Measurements from ENCODE around the gene YY1AP1. TPM values are rescaled to one million over a fixed set of nuclear protein-coding genes. Genes with fewer than 3 reads are reported as not detected.

YY1AP1 gene
- polyA plus RNA-seq, 1 of the 3 experiments (the other 2 are of a cell fraction), result 45.0 TPM

DNA sequence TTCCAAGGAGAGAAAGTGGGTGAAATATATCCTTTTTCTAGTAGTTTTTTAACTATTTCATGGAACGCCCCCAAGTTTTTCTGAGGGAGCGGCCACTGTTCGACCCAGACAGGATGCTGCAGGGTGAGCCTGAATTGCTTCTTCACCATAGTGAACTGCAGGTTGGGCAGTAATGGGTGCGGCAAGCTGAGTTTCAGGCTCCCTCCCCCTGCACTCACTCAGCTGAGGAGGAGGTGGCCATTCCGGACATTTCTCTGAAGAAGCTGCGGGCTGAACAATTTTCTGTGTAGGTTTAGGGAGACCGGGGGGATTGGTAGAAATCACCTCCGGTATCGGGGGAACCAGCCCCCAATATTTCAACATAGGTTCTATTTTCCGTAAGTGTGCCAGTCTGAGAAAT is 8.5 kb upstream of the YY1AP1 start:
- WGBS (ENCODE audit: low lambda C conversion rate), result 96% methylated on average over 10 of the region's 10 CpGs
- Histone ChIP-seq H4K20me1 (ENCODE audit: insufficient read depth) (peaks cover 23% of the 10 kb centered on the region; the same call in 1 of the 2 replicates), H3K4me1 (ENCODE audit: control insufficient read depth in 1 of 2, insufficient read depth in 2 of 2, low read depth in 1 of 2, low read length in 1 of 2) (peaks cover 0 to 4% of the 10 kb centered on the region in 2 experiments; a peak in 1 of 4 replicates), H3K4me3 (ENCODE audit: low read depth in 2 of 2, low read length in 1 of 2) (no peak overlapping the region), H2AFZ (ENCODE audit: low read depth) (no peak overlapping the region), H3K79me2 (ENCODE audit: insufficient read depth) (peaks cover 84% of the 10 kb centered on the region), H3K9me3 (no peaks in the 10 kb centered on the region), H3K27ac (ENCODE audit: low read depth in 2 of 2, low read length in 1 of 2) (no peak overlapping the region), H3K36me3 (replicated peaks in 1 of 2; ENCODE audit: control insufficient read depth in 1 of 2, insufficient read depth in 2 of 2, low read length in 1 of 2) (peaks cover 26 to 44% of the 10 kb centered on the region in 2 experiments), H3K27me3 (ENCODE audit: insufficient read depth) (no peaks in the 10 kb centered on the region), H3K9me2 (no peaks in the 10 kb centered on the region), H3K4me2 (no peak overlapping the region), H3F3A (replicated peaks; ENCODE audit: insufficient read depth) (peaks cover 16% of the 10 kb centered on the region), H3K9ac (no peak overlapping the region)
- TF ChIP-seq TCF12 (IDR thresholded peaks at IDR 0.05), result no peak
- TF ChIP-seq, protein P1, sequence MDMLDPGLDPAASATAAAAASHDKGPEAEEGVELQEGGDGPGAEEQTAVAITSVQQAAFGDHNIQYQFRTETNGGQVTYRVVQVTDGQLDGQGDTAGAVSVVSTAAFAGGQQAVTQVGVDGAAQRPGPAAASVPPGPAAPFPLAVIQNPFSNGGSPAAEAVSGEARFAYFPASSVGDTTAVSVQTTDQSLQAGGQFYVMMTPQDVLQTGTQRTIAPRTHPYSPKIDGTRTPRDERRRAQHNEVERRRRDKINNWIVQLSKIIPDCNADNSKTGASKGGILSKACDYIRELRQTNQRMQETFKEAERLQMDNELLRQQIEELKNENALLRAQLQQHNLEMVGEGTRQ (IDR thresholded peaks at IDR 0.05; ENCODE audit: borderline replicate concordance, low read depth, low read length), result no peak
- POLR2A ChIA-PET, result no interaction called here
- DNase-seq, result no peak
- CTCF ChIA-PET, result no interaction called here

DNA sequence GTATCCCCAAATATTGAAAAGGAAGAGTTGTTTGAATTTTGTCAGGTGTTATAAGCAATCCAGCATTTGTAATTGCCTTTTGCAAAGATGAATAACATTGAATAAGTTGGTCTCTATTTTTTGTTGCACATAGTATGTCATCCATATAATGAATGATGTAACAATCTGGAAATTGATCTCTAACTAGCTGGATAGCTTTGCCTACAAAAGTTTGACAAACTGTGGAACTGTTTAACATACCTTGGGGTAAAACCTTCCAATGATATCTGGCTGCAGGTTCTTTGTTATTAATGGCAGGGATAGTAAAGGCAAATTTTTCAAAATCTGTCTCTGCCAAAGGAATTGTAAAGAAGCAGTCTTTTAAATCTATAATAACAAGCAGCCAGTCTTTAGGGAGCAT is 8.0 kb upstream of the YY1AP1 start:
- H3K9me3 ChIP-seq, result no peaks in the 10 kb centered on the region; the same call in 1 of the 2 replicates
- H3K9ac ChIP-seq, result no peak overlapping the region
- no peaks in the 10 kb centered on the region for H3K27me3 ChIP-seq (ENCODE audit: insufficient read depth)
- H3K4me1 ChIP-seq (ENCODE audit: control insufficient read depth in 1 of 2, insufficient read depth in 2 of 2, low read depth in 1 of 2, low read length in 1 of 2), result peaks cover 0 to 4% of the 10 kb centered on the region in 2 experiments; a peak in 1 of 4 replicates
- H4K20me1 ChIP-seq (ENCODE audit: insufficient read depth), result peaks cover 23% of the 10 kb centered on the region; the same call in 1 of the 2 replicates
- CTCF ChIA-PET, result no interaction called here
- no peak overlapping the region for H3K4me3 ChIP-seq (ENCODE audit: low read depth in 2 of 2, low read length in 1 of 2)
- DNase-seq, result no peak
- H2AFZ ChIP-seq (ENCODE audit: low read depth), result no peak overlapping the region
- TF ChIP-seq, protein P2, sequence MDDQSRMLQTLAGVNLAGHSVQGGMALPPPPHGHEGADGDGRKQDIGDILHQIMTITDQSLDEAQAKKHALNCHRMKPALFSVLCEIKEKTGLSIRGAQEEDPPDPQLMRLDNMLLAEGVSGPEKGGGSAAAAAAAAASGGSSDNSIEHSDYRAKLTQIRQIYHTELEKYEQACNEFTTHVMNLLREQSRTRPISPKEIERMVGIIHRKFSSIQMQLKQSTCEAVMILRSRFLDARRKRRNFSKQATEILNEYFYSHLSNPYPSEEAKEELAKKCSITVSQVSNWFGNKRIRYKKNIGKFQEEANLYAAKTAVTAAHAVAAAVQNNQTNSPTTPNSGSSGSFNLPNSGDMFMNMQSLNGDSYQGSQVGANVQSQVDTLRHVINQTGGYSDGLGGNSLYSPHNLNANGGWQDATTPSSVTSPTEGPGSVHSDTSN (IDR thresholded peaks at IDR 0.05), result no peak
- no peak for TF ChIP-seq MXI1 (IDR thresholded peaks at IDR 0.05; ENCODE audit: low read depth, low read length)
- no peak overlapping the region for H3K27ac ChIP-seq (ENCODE audit: low read depth in 2 of 2, low read length in 1 of 2)
- H3K4me2 ChIP-seq, result no peak overlapping the region
- peaks cover 31 to 49% of the 10 kb centered on the region in 2 experiments for H3K36me3 ChIP-seq (replicated peaks in 1 of 2; ENCODE audit: control insufficient read depth in 1 of 2, insufficient read depth in 2 of 2, low read length in 1 of 2)
- H3K9me2 ChIP-seq, result no peaks in the 10 kb centered on the region
- POLR2A ChIA-PET, result no interaction called here
- peaks cover 19% of the 10 kb centered on the region for H3F3A ChIP-seq (replicated peaks; ENCODE audit: insufficient read depth)
- peaks cover 88% of the 10 kb centered on the region for H3K79me2 ChIP-seq (ENCODE audit: insufficient read depth)

DNA sequence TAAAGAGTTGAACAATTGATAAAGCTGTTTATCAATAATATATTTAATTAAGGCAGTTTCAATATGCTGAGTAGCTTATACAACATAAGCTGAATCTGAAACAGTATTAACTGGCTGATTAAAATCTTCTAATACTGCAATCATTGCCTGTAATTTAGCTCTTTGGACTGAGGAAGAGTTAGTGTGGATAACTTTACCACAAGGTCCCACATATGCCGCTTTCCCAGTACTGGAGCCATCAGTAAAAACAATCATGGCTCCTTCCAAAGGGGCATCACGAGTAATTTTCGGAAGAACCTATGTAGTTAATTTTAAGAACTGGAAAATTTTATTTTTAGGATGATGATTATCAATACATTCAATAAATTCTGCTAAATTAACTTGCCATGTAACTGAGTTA is 7.0 kb upstream of the YY1AP1 start:
- H2AFZ ChIP-seq (ENCODE audit: low read depth), result no peak overlapping the region
- no peak overlapping the region for H3K4me2 ChIP-seq
- ChIA-PET CTCF (no interaction called here), POLR2A (no interaction called here)
- H3K4me3 ChIP-seq (ENCODE audit: low read depth in 2 of 2, low read length in 1 of 2), result no peak overlapping the region
- H3K27me3 ChIP-seq (ENCODE audit: insufficient read depth), result no peaks in the 10 kb centered on the region
- H3K79me2 ChIP-seq (ENCODE audit: insufficient read depth), result peaks cover 97% of the 10 kb centered on the region
- no peak overlapping the region for H3K9ac ChIP-seq
- H3K27ac ChIP-seq (ENCODE audit: low read depth in 2 of 2, low read length in 1 of 2), result no peak overlapping the region; a peak in 1 of 4 replicates
- peaks cover 37 to 58% of the 10 kb centered on the region in 2 experiments for H3K36me3 ChIP-seq (replicated peaks in 1 of 2; ENCODE audit: control insufficient read depth in 1 of 2, insufficient read depth in 2 of 2, low read length in 1 of 2)
- peaks cover 23% of the 10 kb centered on the region; the same call in 1 of the 2 replicates for H4K20me1 ChIP-seq (ENCODE audit: insufficient read depth)
- no peaks in the 10 kb centered on the region; the same call in 1 of the 2 replicates for H3K9me3 ChIP-seq
- TF ChIP-seq RCOR1 (IDR thresholded peaks at IDR 0.05; ENCODE audit: low read length) (no peak), FOXJ3 (CRISPR knock-in tag; IDR thresholded peaks at IDR 0.05) (no peak), TEAD4 (IDR thresholded peaks at IDR 0.05; ENCODE audit: borderline replicate concordance, insufficient read depth) (no peak), GATA2 (CRISPR knock-in tag; IDR thresholded peaks at IDR 0.05) (no peak), NRF1 (IDR thresholded peaks at IDR 0.05; ENCODE audit: low read depth, low read length) (no peak), JUND (IDR thresholded peaks at IDR 0.05) (no peak)
- TF ChIP-seq, protein P3, sequence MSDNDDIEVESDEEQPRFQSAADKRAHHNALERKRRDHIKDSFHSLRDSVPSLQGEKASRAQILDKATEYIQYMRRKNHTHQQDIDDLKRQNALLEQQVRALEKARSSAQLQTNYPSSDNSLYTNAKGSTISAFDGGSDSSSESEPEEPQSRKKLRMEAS (IDR thresholded peaks at IDR 0.05; ENCODE audit: low read depth), result no peak
- TF ChIP-seq, protein P2 (IDR thresholded peaks at IDR 0.05), result no peak
- TF ChIP-seq, protein P1 (IDR thresholded peaks at IDR 0.05; ENCODE audit: borderline replicate concordance, low read depth, low read length), result no peak
- TF ChIP-seq, protein P4, sequence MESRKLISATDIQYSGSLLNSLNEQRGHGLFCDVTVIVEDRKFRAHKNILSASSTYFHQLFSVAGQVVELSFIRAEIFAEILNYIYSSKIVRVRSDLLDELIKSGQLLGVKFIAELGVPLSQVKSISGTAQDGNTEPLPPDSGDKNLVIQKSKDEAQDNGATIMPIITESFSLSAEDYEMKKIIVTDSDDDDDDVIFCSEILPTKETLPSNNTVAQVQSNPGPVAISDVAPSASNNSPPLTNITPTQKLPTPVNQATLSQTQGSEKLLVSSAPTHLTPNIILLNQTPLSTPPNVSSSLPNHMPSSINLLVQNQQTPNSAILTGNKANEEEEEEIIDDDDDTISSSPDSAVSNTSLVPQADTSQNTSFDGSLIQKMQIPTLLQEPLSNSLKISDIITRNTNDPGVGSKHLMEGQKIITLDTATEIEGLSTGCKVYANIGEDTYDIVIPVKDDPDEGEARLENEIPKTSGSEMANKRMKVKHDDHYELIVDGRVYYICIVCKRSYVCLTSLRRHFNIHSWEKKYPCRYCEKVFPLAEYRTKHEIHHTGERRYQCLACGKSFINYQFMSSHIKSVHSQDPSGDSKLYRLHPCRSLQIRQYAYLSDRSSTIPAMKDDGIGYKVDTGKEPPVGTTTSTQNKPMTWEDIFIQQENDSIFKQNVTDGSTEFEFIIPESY (IDR thresholded peaks at IDR 0.05; ENCODE audit: borderline replicate concordance, low read depth), result no peak
- no peak for DNase-seq
- 100% methylated on average over 3 of the region's 3 CpGs for WGBS (ENCODE audit: low lambda C conversion rate)
- H3F3A ChIP-seq (replicated peaks; ENCODE audit: insufficient read depth), result peaks cover 20% of the 10 kb centered on the region
- H3K4me1 ChIP-seq (ENCODE audit: control insufficient read depth in 1 of 2, insufficient read depth in 2 of 2, low read depth in 1 of 2, low read length in 1 of 2), result peaks cover 0 to 4% of the 10 kb centered on the region in 2 experiments; a peak in 1 of 4 replicates
- no peaks in the 10 kb centered on the region for H3K9me2 ChIP-seq

Measured in SK-N-SH (cell line).